IPS DF 6.9 (cell line): ENCODE measurements around the gene C1QL2.

ENCODE experiments used
- DNase-seq: peaks from one replicate; pipeline ENCODE4 v3.0.0-alpha.2; 2013; ENCODE audit warnings: low read depth, low spot score
- H3K27ac ChIP-seq: one replicate; pipeline ENCODE4 v1.5.1; 2013; ENCODE audit warnings: low read length, control low read depth
- H3K27me3 ChIP-seq: 2 replicates; pipeline ENCODE4 v1.6.1; 2013; ENCODE audit warnings: mild to moderate bottlenecking, low read length; ENCODE audit not compliant: control insufficient read depth, insufficient read depth
- H3K36me3 ChIP-seq: 2 replicates; pipeline ENCODE4 v1.6.1; 2013; ENCODE audit warnings: low read length; ENCODE audit not compliant: control insufficient read depth, insufficient read depth
- H3K4me1 ChIP-seq: 2 replicates; pipeline ENCODE4 v1.6.1; 2013; ENCODE audit warnings: low read length; ENCODE audit not compliant: control insufficient read depth, insufficient read depth
- H3K4me3 ChIP-seq: 2 replicates; pipeline ENCODE4 v1.5.1; 2013; ENCODE audit warnings: mild to moderate bottlenecking, low read length
- H3K9me3 ChIP-seq: 2 replicates; pipeline ENCODE4 v1.6.1; 2013; ENCODE audit warnings: low read length, inconsistent platforms; ENCODE audit not compliant: control insufficient read depth, insufficient read depth
- WGBS: extraction: QIAGEN DNeasy Blood & Tissue Kit; methylation state at CpG from one replicate; pipeline ENCODE4 v1.1.7; 2013; ENCODE audit warnings: mixed read lengths, missing lambda C conversion rate; ENCODE audit not compliant: insufficient read length, insufficient coverage; 5-methylcytosine and 5-hydroxymethylcytosine counted together

The C1QL2 gene

GRCh38 chr2:119179202-119179601 lies 20.7 kb upstream of the C1QL2 start:
- H3K4me3 ChIP-seq: no peak overlapping the region
- H3K27me3 ChIP-seq: no peaks in the 10 kb centered on the region
- no peaks in the 10 kb centered on the region for H3K36me3 ChIP-seq
- WGBS: no CpG with 5 or more reads among the region's 2 CpGs
- H3K27ac ChIP-seq: no peak overlapping the region
- no peak for DNase-seq
- H3K4me1 ChIP-seq: peaks cover 1% of the 10 kb centered on the region; the same call in 1 of the 2 replicates
- no peaks in the 10 kb centered on the region for H3K9me3 ChIP-seq

GRCh38 chr2:119178776-119179175 lies 20.2 kb upstream of the C1QL2 start:
- H3K27ac ChIP-seq: no peak overlapping the region
- H3K9me3 ChIP-seq: no peaks in the 10 kb centered on the region
- H3K27me3 ChIP-seq: no peaks in the 10 kb centered on the region
- H3K36me3 ChIP-seq: no peaks in the 10 kb centered on the region
- no peak for DNase-seq
- WGBS: no CpG with 5 or more reads among the region's 6 CpGs
- no peak overlapping the region for H3K4me3 ChIP-seq
- peaks cover 1% of the 10 kb centered on the region; the same call in 1 of the 2 replicates for H3K4me1 ChIP-seq

- Histone ChIP-seq H3K4me1 (peaks cover 1% of the 10 kb centered on the region; the same call in 1 of the 2 replicates), H3K36me3 (no peaks in the 10 kb centered on the region), H3K4me3 (no peak overlapping the region), H3K27ac (no peak overlapping the region), H3K27me3 (no peaks in the 10 kb centered on the region), H3K9me3 (no peaks in the 10 kb centered on the region)
- DNase-seq: no peak
- no CpG with 5 or more reads among the region's 4 CpGs for WGBS
Observed at GRCh38 chr2:119177838-119178190, 19.3 kb upstream of the C1QL2 start.

- no peak overlapping the region for H3K4me3 ChIP-seq
- H3K27me3 ChIP-seq: no peaks in the 10 kb centered on the region
- H3K9me3 ChIP-seq: no peaks in the 10 kb centered on the region
- no peak overlapping the region for H3K27ac ChIP-seq
- H3K4me1 ChIP-seq: peaks cover 1% of the 10 kb centered on the region; the same call in 1 of the 2 replicates
- DNase-seq: no peak
- no peaks in the 10 kb centered on the region for H3K36me3 ChIP-seq
- no CpG with 5 or more reads among the region's 12 CpGs for WGBS
Observed at GRCh38 chr2:119177171-119177837, 18.8 kb upstream of the C1QL2 start.

- H3K36me3 ChIP-seq: no peaks in the 10 kb centered on the region; the same call in 1 of the 2 replicates
- H3K27me3 ChIP-seq: no peaks in the 10 kb centered on the region
- H3K27ac ChIP-seq: no peak overlapping the region
- H3K4me3 ChIP-seq: no peak overlapping the region
- DNase-seq: no peak
- no peaks in the 10 kb centered on the region for H3K4me1 ChIP-seq
- no CpG with 5 or more reads among the region's 10 CpGs for WGBS
- H3K9me3 ChIP-seq: no peaks in the 10 kb centered on the region
Observed at GRCh38 chr2:119175517-119175916, 17.0 kb upstream of the C1QL2 start.

- DNase-seq: no peak
- no CpG with 5 or more reads among the region's 6 CpGs for WGBS
- H3K4me3 ChIP-seq: no peak overlapping the region
- no peaks in the 10 kb centered on the region for H3K9me3 ChIP-seq
- no peaks in the 10 kb centered on the region; the same call in 1 of the 2 replicates for H3K36me3 ChIP-seq
- H3K4me1 ChIP-seq: no peaks in the 10 kb centered on the region
- H3K27me3 ChIP-seq: no peaks in the 10 kb centered on the region
- no peak overlapping the region for H3K27ac ChIP-seq
Observed at GRCh38 chr2:119174993-119175347, 16.4 kb upstream of the C1QL2 start.

GRCh38 chr2:119174216-119174992 lies 15.9 kb upstream of the C1QL2 start:
- DNase-seq: no peak
- no CpG with 5 or more reads among the region's 22 CpGs for WGBS
- H3K27ac ChIP-seq: no peak overlapping the region

GRCh38 chr2:119173556-119174060 lies 15.1 kb upstream of the C1QL2 start:
- Histone ChIP-seq H3K27ac (no peak overlapping the region), H3K4me3 (no peak overlapping the region), H3K27me3 (no peaks in the 10 kb centered on the region), H3K4me1 (no peaks in the 10 kb centered on the region), H3K36me3 (no peaks in the 10 kb centered on the region; the same call in 1 of the 2 replicates), H3K9me3 (no peaks in the 10 kb centered on the region)
- no peak for DNase-seq
- WGBS: no CpG with 5 or more reads among the region's 14 CpGs

More at GRCh38 chr2:119174216-119174992, 15.9 kb upstream of the C1QL2 start:
- Histone ChIP-seq H3K27me3 (no peaks in the 10 kb centered on the region), H3K9me3 (no peaks in the 10 kb centered on the region), H3K4me1 (no peaks in the 10 kb centered on the region), H3K4me3 (no peak overlapping the region), H3K36me3 (no peaks in the 10 kb centered on the region; the same call in 1 of the 2 replicates)

GRCh38 chr2:119170504-119170903 lies 12.0 kb upstream of the C1QL2 start:
- no peak overlapping the region for H3K27ac ChIP-seq
- no peaks in the 10 kb centered on the region for H3K27me3 ChIP-seq
- H3K4me1 ChIP-seq: peaks cover 4% of the 10 kb centered on the region
- no peak overlapping the region for H3K4me3 ChIP-seq
- no peaks in the 10 kb centered on the region for H3K9me3 ChIP-seq
- DNase-seq: no peak
- WGBS: no CpG with 5 or more reads among the region's 16 CpGs
- H3K36me3 ChIP-seq: no peaks in the 10 kb centered on the region; the same call in 1 of the 2 replicates

- no CpG with 5 or more reads among the region's 10 CpGs for WGBS
- H3K4me1 ChIP-seq: peaks cover 4% of the 10 kb centered on the region
- H3K27ac ChIP-seq: no peak overlapping the region
- no peaks in the 10 kb centered on the region for H3K27me3 ChIP-seq
- no peak overlapping the region for H3K4me3 ChIP-seq
- no peaks in the 10 kb centered on the region for H3K9me3 ChIP-seq
- no peak for DNase-seq
- H3K36me3 ChIP-seq: no peaks in the 10 kb centered on the region; the same call in 1 of the 2 replicates
Observed at GRCh38 chr2:119169717-119170116, 11.2 kb upstream of the C1QL2 start.
